SKM-1 (cell line): ENCODE measurements around the gene LMX1B.
"Not testable (repeated sequence)": the region's sequence is repeated elsewhere in the genome, so short reads cannot be mapped to it uniquely, and the experiment has no call there.

ENCODE experiments used
- DNase-seq: peaks from one replicate; lab custom pipeline; 2025; ENCODE audit not compliant: unreplicated experiment; lab: John Stamatoyannopoulos, UW

Gene LMX1B

DNA sequence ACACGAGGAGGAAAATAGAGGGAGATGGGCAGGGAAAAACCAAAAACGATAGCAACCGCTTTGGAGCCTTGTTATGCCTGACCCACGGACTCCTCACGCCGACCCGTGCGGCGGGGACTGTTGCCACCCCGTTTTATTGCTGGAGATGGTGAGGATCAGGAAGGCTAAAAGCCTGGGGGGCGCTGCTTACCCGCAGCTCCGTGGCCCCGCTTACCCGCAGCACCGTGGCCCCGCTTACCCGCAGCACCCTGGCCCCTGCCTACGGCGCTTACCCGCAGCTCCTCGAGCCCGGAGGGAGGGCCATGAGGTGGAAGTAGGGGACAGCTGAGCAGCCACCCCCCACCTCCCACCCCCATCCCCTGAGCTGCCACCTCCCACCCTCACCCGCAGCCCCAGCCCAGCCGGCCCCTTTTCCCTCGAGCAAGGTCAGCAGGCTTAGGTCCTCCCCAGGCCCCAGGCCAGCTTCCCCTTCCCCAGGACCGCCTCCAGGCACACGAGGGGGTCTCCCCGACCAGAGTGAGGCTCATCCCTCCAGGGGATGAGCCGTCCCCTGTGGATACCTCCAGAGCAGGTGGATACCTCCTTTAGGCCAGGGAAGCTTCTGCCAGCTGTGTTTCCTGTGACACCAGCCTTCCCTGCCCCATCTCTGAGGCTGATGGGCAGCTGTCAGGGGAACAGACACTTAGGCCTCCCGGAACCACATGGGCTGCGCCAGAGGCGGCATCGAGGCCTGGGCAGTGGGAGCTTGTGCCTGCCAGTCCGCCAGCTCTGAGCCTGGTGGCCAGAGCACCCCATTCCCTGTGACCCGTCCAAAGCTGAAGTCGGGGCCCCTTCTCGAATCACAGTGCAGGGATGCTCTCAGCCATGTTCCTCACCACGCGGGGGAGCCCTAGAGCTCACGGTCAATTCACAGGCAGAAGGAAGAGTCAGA lies 92.3 kb downstream of the LMX1B start:
- DNase-seq: peak; percentile 20

GRCh38 chr9:126706698-126707053 lies 92.9 kb downstream of the LMX1B start:
- DNase-seq: no peak

GRCh38 chr9:126707083-126707482 lies 93.4 kb downstream of the LMX1B start:
- DNase-seq: no peak

- not testable (repeated sequence) for DNase-seq
Measured at GRCh38 chr9:126707712-126708111, 94.0 kb downstream of the LMX1B start.

DNA sequence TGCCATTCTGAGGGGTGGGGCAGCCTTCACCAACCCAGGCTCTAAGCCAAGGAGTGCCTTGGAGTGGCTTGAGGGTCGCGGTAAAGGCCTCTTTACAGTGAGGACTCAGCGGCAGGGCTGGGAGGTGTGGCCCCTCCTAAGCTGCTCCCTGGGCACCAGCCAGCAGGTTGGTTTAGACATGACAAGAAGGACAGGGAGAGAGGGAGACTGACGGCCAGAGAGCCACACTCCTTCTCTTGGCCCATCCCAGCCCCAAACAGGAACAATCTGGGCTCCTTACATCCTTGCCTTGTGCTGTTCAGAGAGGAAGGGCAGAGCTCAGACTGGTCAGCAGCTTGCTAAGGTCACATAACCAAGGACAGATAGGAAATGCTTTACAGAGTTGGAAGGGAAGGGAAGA lies 94.5 kb downstream of the LMX1B start:
- DNase-seq: no peak

DNA sequence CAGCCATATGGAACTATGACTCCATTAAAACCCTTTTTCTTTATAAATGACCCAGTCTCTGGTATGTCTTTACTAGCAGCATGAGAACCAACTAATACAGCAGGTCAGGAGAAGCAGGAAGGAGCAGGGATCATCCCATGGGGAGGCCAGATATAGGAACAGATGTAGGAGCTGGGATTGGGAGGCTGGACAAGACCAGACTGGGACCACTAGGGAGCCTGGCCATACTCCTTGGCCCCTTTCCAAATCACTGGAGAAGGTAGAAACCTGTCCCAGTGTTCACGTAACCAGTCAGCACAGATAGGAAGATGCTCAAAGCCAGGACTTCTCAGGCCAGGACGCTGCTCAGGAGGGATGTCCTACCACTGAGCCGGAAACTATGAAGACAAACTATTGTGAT lies 95.5 kb downstream of the LMX1B start:
- no peak for DNase-seq

- DNase-seq: no peak
Measured at GRCh38 chr9:126715382-126715781, 101.7 kb downstream of the LMX1B start.

DNA sequence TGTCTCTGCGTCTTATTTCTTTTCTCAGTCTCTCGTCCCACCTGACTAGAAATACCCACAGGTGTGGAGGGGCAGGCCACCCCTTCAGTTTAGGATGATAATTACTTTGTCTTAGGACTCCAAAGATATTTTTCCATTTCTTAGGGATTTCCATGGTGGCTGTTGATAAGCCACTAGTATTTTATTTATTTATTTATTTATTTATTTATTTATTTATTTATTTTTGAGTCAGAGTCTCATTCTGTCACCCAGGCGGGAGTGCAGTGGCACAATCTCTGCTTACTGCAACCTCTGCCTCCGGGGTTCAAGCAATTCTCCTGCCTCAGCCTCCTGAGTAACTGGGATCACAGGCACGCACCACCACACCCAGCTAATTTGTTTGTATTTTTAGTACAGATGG lies 103.7 kb downstream of the LMX1B start:
- not testable (repeated sequence) for DNase-seq

GRCh38 chr9:126719618-126720031 lies 105.9 kb downstream of the LMX1B start:
- peak; percentile 40 for DNase-seq

- DNase-seq: no peak
Measured at GRCh38 chr9:126720036-126720435, 106.3 kb downstream of the LMX1B start.

GRCh38 chr9:126720661-126721563 lies 107.2 kb downstream of the LMX1B start:
- DNase-seq: no peak

GRCh38 chr9:126721564-126721981 lies 107.8 kb downstream of the LMX1B start:
- no peak for DNase-seq

DNA sequence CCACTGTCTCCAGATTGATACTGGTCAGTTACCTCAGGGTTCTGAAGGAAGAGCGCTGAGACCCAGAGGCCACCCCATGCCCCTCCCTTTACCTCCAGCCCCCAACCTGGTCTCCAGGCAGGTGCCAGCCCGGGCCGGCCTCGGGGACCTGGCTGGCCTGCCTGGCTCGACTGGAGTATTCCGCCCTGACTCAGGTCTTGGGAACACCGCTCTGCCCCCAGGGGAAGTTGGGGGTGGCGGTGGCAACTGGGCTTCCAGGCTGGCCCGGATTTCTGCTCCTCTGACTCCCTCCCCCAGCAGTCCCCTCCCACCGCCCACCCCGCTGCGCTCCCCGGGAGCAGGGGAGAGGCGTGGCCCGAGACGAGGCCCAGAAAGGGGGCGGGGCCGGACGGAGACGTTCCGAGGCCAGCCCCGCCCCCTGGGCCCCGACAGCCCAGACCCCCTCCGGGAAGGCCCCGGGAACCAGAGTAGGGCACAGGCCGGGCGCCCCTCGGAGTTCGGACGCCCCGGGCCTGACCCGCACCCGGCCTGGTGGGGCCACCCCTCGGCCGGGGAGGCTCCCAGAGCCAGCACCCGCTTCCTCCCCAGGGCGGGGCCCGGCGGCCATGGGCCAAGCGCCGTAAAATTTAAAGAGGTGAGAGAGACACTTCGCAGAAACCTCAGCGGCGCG lies 108.7 kb downstream of the LMX1B start:
- DNase-seq: peak; percentile 61

- DNase-seq: no peak
Measured at GRCh38 chr9:126722922-126723806, 109.4 kb downstream of the LMX1B start.

GRCh38 chr9:126723807-126724172 lies 110.1 kb downstream of the LMX1B start:
- no peak for DNase-seq

DNA sequence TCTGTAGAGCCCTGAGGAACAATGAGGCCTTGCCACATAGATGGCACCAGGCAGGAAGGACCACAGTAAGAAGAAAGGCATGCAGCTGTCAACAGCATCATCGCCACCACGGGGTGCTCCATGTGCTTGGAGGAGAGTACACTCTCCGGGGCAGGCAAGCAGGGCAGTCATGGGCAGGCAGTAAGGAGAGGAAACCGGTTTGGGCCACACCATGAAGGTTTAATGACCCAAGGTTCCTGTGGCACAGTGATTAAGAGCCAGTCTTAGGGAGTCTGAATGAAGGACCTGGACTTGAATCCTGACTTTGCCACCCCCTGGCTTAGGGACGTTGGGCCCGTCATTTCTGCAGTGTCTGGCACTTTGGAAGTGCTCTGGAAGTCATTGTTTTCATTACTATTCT lies 110.5 kb downstream of the LMX1B start:
- no peak for DNase-seq

DNA sequence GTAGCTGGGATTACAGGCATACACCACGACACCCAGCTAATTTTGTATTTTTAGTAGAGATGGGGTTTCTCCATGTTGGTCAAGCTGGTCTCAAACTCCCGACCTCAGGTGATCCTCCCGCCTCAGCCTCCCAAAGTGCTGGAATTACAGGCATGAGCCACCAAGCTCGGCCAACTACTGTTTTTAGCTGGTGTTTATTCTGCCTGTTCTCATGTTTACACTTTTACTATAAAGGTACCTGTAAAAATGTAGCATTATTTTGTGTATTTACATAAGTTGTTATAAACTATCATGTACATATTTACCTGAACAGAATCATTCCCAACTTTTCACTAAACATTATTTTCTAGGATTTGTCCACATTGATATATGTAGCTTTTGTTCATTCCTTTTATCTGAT lies 111.8 kb downstream of the LMX1B start:
- DNase-seq: not testable (repeated sequence)

DNA sequence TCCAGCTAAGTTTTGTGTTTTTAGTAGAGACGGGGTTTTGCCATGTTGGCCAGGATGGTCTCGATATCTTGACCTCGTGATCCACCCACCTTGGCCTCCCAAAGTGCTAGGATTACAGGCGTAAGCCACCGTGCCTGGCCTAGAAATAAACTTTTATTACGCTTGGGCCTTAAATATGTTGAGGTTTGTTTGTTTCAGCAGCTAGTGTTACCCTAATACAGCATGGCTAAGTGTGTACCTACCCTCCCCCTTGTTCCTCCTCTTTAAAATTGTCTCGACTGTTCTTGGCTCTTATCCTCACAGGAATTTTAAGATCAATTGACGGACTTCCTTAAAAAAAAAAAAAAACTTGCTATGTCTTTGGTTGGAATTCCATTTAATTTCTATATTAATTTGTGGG lies 114.5 kb downstream of the LMX1B start:
- not testable (repeated sequence) for DNase-seq

GRCh38 chr9:126730592-126730991 lies 116.9 kb downstream of the LMX1B start:
- DNase-seq: not testable (repeated sequence)

GRCh38 chr9:126733005-126733404 lies 119.3 kb downstream of the LMX1B start:
- no peak for DNase-seq
